ENCODE data around the gene FGF18. TPM values are rescaled to one million over a fixed set of nuclear protein-coding genes. Genes with fewer than 3 reads are reported as not detected.

FGF18 gene
- total and polyA plus RNA-seq, 11 donors = 3.4 to 63.0 (median 16.4) TPM

DNA sequence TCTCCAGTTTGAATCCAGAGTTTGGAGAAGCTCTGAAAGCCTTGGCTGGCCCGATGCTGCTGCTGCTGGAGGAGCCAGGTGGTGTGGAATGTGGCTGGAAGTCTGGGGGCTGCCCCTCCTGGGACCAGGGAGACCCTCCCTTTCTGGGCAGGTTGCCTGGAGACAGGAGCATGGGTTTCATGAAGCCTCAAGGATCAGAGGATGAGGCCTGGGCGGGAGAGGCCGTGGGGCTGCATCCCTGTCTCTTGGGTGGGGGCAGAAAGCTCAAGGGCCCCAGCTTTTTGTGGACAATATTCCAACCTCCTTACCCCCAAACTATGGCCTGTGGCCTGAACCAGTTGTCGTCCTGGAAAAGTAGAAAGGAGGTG is 10.1 kb downstream of the FGF18 start:
- TF ChIP-seq POLR2A (IDR thresholded peaks at IDR 0.05) = no peak
- TF ChIP-seq, protein P1, sequence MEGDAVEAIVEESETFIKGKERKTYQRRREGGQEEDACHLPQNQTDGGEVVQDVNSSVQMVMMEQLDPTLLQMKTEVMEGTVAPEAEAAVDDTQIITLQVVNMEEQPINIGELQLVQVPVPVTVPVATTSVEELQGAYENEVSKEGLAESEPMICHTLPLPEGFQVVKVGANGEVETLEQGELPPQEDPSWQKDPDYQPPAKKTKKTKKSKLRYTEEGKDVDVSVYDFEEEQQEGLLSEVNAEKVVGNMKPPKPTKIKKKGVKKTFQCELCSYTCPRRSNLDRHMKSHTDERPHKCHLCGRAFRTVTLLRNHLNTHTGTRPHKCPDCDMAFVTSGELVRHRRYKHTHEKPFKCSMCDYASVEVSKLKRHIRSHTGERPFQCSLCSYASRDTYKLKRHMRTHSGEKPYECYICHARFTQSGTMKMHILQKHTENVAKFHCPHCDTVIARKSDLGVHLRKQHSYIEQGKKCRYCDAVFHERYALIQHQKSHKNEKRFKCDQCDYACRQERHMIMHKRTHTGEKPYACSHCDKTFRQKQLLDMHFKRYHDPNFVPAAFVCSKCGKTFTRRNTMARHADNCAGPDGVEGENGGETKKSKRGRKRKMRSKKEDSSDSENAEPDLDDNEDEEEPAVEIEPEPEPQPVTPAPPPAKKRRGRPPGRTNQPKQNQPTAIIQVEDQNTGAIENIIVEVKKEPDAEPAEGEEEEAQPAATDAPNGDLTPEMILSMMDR (IDR thresholded peaks at IDR 0.05) = no peak
- no peaks in the 10 kb centered on the region for H3K27me3 ChIP-seq
- H3K36me3 ChIP-seq = no peaks in the 10 kb centered on the region
- H3K4me1 ChIP-seq = peaks cover 0 to 52% (median 15%) of the 10 kb centered on the region in 12 donors
- DNase-seq = peak in 2 of 5 donors; percentile 19 to 27
- intact Hi-C loops (cut with DNase I) = loop anchor here in 7 of 10 donors (10.0 kb wide), 6 partner anchors 55 to 615 kb away; no protein-coding TSS in a partner anchor
- 79 to 92% (median 85%) methylated on average over 3 to 4 of the region's 4 CpGs for WGBS, 4 donors
- H3K27ac ChIP-seq = peak overlapping the region in 2 of 12 donors; percentile 50 to 67
- ATAC-seq = no peak
- H3K4me3 ChIP-seq = no peak overlapping the region
- H3K9me3 ChIP-seq = no peaks in the 10 kb centered on the region

DNA sequence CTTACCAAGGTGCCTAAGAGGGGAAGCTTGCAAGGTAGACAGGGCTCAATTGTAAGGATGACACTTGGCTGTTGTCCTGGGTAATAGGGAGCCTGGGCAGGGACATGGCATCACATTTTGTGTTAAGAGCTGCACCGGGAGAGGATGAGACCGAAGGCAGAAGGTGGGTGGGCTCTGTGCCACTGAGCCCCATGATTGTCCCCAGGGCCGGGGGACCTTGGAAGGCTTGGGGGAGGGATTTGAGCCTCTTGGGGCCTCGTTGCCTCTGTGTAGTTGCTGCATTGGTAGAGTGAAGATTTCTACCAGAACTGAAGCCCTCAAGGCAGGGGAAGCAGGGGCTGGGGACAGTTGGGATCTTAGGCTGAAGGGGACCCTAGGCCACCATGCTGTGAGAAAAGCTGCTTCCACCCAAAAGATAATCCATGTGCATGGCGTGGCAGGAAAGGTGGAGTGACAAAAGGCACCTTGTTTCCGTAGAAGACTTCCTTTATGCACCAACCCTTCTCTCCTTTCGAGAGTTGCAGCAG is 11.9 kb downstream of the FGF18 start:
- 74 to 89% (median 86%) methylated on average over 7 of the region's 7 CpGs for WGBS, 4 donors
- no peaks in the 10 kb centered on the region for H3K27me3 ChIP-seq
- H3K4me3 ChIP-seq = no peak overlapping the region
- intact Hi-C loops (cut with DNase I) = no loop called here
- DNase-seq = peak in 2 of 5 donors; percentile 13 to 28
- H3K36me3 ChIP-seq = no peaks in the 10 kb centered on the region
- no peak for TF ChIP-seq POLR2A (IDR thresholded peaks at IDR 0.05)
- TF ChIP-seq, protein P1 (IDR thresholded peaks at IDR 0.05) = no peak
- H3K27ac ChIP-seq = peak overlapping the region in 1 of 12 donors; percentile 62
- H3K4me1 ChIP-seq = peaks cover 0 to 46% (median 15%) of the 10 kb centered on the region in 12 donors
- ATAC-seq = no peak
- H3K9me3 ChIP-seq = no peaks in the 10 kb centered on the region

DNA sequence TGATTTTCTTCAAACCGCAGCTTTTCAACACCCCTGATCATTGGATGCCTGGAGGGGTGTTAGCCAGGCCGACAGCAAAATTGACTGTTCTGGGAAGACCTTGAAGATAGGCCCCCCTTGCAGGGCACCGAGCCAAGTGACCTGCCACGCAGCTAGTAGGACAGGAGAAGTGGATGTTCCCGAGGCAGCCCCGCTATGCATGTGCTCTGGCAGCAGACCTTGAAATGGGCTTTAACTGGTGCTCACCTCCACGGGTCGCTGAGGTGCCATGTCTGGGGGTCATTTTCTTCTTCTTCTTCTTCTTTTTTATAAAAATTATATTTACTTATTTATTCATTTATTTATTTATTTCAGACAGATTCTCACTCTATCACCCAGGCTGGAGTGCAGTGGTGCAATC is 12.6 kb downstream of the FGF18 start:
- peaks cover 0 to 53% (median 14%) of the 10 kb centered on the region in 12 donors for H3K4me1 ChIP-seq
- no peak for ATAC-seq
- WGBS, 4 donors = 59 to 74% (median 60%) methylated on average over 7 to 8 of the region's 8 CpGs
- peak overlapping the region in 1 of 12 donors; percentile 62 for H3K27ac ChIP-seq
- peak in 2 of 5 donors; percentile 30 to 58 for DNase-seq
- TF ChIP-seq, protein P1 (IDR thresholded peaks at IDR 0.05) = no peak
- no peak for TF ChIP-seq POLR2A (IDR thresholded peaks at IDR 0.05)
- no peaks in the 10 kb centered on the region for H3K27me3 ChIP-seq
- intact Hi-C loops (cut with DNase I) = no loop called here
- no peaks in the 10 kb centered on the region for H3K9me3 ChIP-seq
- H3K4me3 ChIP-seq = no peak overlapping the region
- H3K36me3 ChIP-seq = no peaks in the 10 kb centered on the region

DNA sequence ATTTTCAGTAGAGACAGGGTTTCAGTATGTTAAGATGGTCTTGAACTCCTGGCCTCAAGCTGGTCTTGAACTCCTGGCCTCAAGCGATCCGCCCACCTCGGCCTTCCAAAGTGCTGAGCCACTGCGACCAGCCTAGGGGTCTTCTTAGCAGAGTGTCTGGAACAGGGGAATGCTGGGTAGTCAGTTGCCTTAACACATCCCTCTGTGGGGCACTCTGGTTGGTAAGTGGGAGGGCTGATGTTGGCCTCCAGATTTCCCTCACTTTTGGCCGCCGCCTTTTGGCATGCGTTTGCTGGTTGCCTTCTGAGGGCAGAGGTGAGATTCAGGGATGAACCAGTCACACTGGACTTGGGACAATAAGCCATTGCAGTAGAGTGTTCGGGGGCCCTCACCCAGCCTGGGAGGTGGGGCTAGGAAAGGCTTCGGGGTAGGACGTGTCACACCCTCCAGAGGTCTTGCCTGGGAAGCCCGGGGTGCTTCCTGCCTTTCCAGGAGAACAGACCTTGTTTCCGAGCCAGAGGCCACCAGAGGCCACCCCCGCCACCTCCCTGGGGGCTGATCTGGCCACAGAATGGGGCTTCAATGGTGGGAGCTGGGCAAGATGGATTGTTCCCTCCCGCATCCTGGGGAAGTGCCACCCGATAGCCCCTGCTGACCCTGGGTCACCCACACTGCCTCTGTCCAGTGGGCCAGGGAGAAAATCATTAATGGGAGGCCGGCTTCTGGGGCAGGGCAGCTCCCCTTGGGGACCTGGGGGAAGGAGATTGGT is 13.3 kb downstream of the FGF18 start:
- no peaks in the 10 kb centered on the region for H3K36me3 ChIP-seq
- no peaks in the 10 kb centered on the region for H3K9me3 ChIP-seq
- no peak overlapping the region for H3K4me3 ChIP-seq
- DNase-seq (peak in 2 of 5 donors; percentile 14 to 42), ATAC-seq (no peak)
- 70 to 88% (median 74%) methylated on average over 11 to 16 of the region's 16 CpGs for WGBS, 4 donors
- TF ChIP-seq, protein P1 (IDR thresholded peaks at IDR 0.05) = no peak
- no peak for TF ChIP-seq POLR2A (IDR thresholded peaks at IDR 0.05)
- intact Hi-C loops (cut with DNase I) = no loop called here
- H3K4me1 ChIP-seq = peaks cover 0 to 53% (median 15%) of the 10 kb centered on the region in 12 donors
- H3K27me3 ChIP-seq = no peaks in the 10 kb centered on the region
- H3K27ac ChIP-seq = peak overlapping the region in 3 of 12 donors; percentile 3 to 62 (median 34)

Measured in heart left ventricle (tissue), 16 donors.